Fibroblast of skin of left biceps (primary cell): ENCODE data around the gene JAM3.
A peak's percentile ranks its signal among the peaks of the same experiment; 100 is the strongest.
"Not testable (repeated sequence)": the region's sequence is repeated elsewhere in the genome, so short reads cannot be mapped to it uniquely, and the experiment has no call there.

Source experiments
- DNase-seq, 2 experiments: peaks; one replicate each; pipeline ENCODE4 v3.0.0-alpha.2; 2013; ENCODE audit warnings: low read depth in 2 of 2

Gene JAM3

GRCh38 chr11:134101282-134101681 lies 32.4 kb downstream of the JAM3 start:
- DNase-seq, result no peak

- DNase-seq, result no peak
These were observed 41.5 kb downstream of the JAM3 start for GRCh38 chr11:134110252-134110815.

- not testable (repeated sequence) for DNase-seq
These were observed 44.9 kb downstream of the JAM3 start for GRCh38 chr11:134113787-134114186.

GRCh38 chr11:134116210-134116609 lies 47.3 kb downstream of the JAM3 start:
- DNase-seq, result no peak

GRCh38 chr11:134118006-134118405 lies 49.1 kb downstream of the JAM3 start:
- no peak for DNase-seq

- no peak for DNase-seq
These were observed 50.2 kb downstream of the JAM3 start for GRCh38 chr11:134119094-134119493.

GRCh38 chr11:134120143-134120850 lies 51.4 kb downstream of the JAM3 start:
- peak in 1 of 2 experiments; percentile 40 for DNase-seq

GRCh38 chr11:134120921-134121526 lies 52.2 kb downstream of the JAM3 start:
- no peak for DNase-seq

- DNase-seq, result no peak
These were observed 56.0 kb downstream of the JAM3 start for GRCh38 chr11:134124660-134125451.

GRCh38 chr11:134125507-134125906 lies 56.6 kb downstream of the JAM3 start:
- no peak for DNase-seq

- DNase-seq, result no peak
These were observed 57.4 kb downstream of the JAM3 start for GRCh38 chr11:134126217-134126822.

GRCh38 chr11:134131628-134132244 lies 62.9 kb downstream of the JAM3 start:
- no peak for DNase-seq

GRCh38 chr11:134132808-134133207 lies 63.9 kb downstream of the JAM3 start:
- no peak for DNase-seq

- no peak for DNase-seq
These were observed 65.3 kb downstream of the JAM3 start for GRCh38 chr11:134134167-134134566.

- no peak for DNase-seq
These were observed 69.5 kb downstream of the JAM3 start for GRCh38 chr11:134138376-134138775.

GRCh38 chr11:134139303-134139872 lies 70.5 kb downstream of the JAM3 start:
- DNase-seq, result no peak

GRCh38 chr11:134139873-134140331 lies 71.0 kb downstream of the JAM3 start:
- peak; percentile 47 to 54 for DNase-seq

GRCh38 chr11:134140961-134141490 lies 72.2 kb downstream of the JAM3 start:
- DNase-seq, result no peak

GRCh38 chr11:134142536-134142935 lies 73.7 kb downstream of the JAM3 start:
- no peak for DNase-seq

GRCh38 chr11:134143801-134144200 lies 74.9 kb downstream of the JAM3 start:
- no peak for DNase-seq

- no peak for DNase-seq
These were observed 75.9 kb downstream of the JAM3 start for GRCh38 chr11:134144744-134145143.
